ENCODE measurements around the gene STXBP1.

DNA sequence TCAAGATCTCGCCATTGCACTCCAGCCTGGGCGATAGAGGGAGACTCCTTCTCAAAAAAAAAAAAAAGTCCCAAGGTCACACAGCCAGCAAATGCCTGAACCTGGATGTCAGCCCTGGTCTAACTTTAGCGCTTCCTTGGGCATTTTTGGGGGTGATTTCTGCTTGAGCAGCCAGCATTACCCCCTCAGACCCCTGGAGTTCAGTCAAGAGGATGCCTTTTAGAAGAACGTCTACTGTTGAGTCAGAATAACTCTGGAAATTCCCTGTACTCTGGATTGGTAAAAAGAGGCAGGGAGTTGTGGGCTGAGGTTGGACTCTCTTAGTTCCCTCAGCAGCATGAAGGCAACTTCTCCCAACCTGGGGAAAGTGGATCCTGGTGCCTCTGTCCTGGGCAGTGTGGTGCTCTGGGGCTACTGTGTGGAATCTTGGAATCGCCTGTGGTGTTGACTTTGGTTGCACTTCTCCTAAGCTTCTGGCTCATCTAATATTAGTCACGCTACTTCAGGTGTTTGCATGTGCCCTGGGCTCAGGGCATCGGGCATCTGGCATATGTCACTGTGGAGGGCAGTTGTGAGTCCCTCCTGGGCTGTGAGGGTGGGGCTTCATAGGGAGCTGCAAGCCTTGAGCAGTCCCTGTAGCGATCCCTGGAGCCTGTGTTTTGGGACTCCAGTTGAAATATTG is 32.2 kb downstream of the STXBP1 start:
- TF ChIP-seq, protein P1, sequence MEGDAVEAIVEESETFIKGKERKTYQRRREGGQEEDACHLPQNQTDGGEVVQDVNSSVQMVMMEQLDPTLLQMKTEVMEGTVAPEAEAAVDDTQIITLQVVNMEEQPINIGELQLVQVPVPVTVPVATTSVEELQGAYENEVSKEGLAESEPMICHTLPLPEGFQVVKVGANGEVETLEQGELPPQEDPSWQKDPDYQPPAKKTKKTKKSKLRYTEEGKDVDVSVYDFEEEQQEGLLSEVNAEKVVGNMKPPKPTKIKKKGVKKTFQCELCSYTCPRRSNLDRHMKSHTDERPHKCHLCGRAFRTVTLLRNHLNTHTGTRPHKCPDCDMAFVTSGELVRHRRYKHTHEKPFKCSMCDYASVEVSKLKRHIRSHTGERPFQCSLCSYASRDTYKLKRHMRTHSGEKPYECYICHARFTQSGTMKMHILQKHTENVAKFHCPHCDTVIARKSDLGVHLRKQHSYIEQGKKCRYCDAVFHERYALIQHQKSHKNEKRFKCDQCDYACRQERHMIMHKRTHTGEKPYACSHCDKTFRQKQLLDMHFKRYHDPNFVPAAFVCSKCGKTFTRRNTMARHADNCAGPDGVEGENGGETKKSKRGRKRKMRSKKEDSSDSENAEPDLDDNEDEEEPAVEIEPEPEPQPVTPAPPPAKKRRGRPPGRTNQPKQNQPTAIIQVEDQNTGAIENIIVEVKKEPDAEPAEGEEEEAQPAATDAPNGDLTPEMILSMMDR (IDR thresholded peaks at IDR 0.05) = no peak
- no peak for TF ChIP-seq POLR2A (IDR thresholded peaks at IDR 0.05)
- no peak for TF ChIP-seq POLR2AphosphoS5 (IDR thresholded peaks at IDR 0.05)
- no peak for TF ChIP-seq EP300 (IDR thresholded peaks at IDR 0.05)
